Measurements from ENCODE around the gene SLC29A3. TPM values are rescaled to one million over a fixed set of nuclear protein-coding genes. Genes with fewer than 3 reads are reported as not detected.

SLC29A3 gene
- total RNA-seq, 1 experiment from 2014 or later, result 5.9 TPM

DNA sequence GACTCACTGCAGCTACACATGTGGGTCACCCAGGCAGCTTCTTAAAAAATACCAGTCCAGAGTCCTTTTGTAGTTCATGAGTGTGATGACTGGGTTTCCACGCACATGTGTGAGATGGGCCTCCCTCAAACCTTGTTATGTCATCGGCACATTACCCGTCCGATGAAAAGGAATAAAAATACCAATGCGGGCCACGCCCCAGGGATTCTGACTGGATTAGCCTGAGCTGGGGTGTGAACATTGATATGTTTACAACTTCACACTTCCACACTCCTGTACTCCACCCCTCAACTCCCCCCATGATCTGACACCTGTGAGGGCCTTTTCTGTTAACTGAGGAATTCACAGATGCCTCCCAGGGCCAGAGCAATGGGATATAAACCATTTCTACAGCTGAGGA is 6.2 kb downstream of the SLC29A3 start:
- H3K79me2 ChIP-seq (ENCODE audit: insufficient read depth, low read length), result no peaks in the 10 kb centered on the region
- no peak overlapping the region for H3K27ac ChIP-seq (ENCODE audit: low read depth, low read length)
- no peak overlapping the region for H2AFZ ChIP-seq (ENCODE audit: low read depth, low read length, poor library complexity, severe bottlenecking)
- TF ChIP-seq ZNF274 (IDR thresholded peaks at IDR 0.05; ENCODE audit: low read depth, low read length) (no peak), RAD21 (IDR thresholded peaks at IDR 0.05; ENCODE audit: low read depth) (no peak), ELF1 (IDR thresholded peaks at IDR 0.05; ENCODE audit: borderline replicate concordance, low read depth) (no peak), ZFX (IDR thresholded peaks at IDR 0.05) (no peak), EGR1 (IDR thresholded peaks at IDR 0.05; ENCODE audit: low read depth) (no peak), CEBPB (IDR thresholded peaks at IDR 0.05; ENCODE audit: low read depth) (no peak), SP1 (IDR thresholded peaks at IDR 0.05; ENCODE audit: low read depth) (no peak)
- TF ChIP-seq, protein P1, sequence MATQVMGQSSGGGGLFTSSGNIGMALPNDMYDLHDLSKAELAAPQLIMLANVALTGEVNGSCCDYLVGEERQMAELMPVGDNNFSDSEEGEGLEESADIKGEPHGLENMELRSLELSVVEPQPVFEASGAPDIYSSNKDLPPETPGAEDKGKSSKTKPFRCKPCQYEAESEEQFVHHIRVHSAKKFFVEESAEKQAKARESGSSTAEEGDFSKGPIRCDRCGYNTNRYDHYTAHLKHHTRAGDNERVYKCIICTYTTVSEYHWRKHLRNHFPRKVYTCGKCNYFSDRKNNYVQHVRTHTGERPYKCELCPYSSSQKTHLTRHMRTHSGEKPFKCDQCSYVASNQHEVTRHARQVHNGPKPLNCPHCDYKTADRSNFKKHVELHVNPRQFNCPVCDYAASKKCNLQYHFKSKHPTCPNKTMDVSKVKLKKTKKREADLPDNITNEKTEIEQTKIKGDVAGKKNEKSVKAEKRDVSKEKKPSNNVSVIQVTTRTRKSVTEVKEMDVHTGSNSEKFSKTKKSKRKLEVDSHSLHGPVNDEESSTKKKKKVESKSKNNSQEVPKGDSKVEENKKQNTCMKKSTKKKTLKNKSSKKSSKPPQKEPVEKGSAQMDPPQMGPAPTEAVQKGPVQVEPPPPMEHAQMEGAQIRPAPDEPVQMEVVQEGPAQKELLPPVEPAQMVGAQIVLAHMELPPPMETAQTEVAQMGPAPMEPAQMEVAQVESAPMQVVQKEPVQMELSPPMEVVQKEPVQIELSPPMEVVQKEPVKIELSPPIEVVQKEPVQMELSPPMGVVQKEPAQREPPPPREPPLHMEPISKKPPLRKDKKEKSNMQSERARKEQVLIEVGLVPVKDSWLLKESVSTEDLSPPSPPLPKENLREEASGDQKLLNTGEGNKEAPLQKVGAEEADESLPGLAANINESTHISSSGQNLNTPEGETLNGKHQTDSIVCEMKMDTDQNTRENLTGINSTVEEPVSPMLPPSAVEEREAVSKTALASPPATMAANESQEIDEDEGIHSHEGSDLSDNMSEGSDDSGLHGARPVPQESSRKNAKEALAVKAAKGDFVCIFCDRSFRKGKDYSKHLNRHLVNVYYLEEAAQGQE (IDR thresholded peaks at IDR 0.05; ENCODE audit: low read depth), result no peak
- TF ChIP-seq, protein P2, sequence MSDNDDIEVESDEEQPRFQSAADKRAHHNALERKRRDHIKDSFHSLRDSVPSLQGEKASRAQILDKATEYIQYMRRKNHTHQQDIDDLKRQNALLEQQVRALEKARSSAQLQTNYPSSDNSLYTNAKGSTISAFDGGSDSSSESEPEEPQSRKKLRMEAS (IDR thresholded peaks at IDR 0.05), result no peak
- H4K20me1 ChIP-seq (ENCODE audit: insufficient read depth), result no peaks in the 10 kb centered on the region
- no TSS peak for BruUV-seq (replicated peaks)
- H3K36me3 ChIP-seq (ENCODE audit: control insufficient read depth in 1 of 2, insufficient read depth in 2 of 2, low read length in 2 of 2), result no peaks in the 10 kb centered on the region
- no peak overlapping the region for H3K4me3 ChIP-seq (replicated peaks in 1 of 2; ENCODE audit: low read depth in 1 of 2, low read length in 2 of 2)
- CTCF ChIA-PET, result no interaction called here
- no peak for ATAC-seq
- RAD21 ChIA-PET (ENCODE audit: low non-redundant PET in 1 of 2, low total read pairs in 2 of 2, uncharacterized antibody in 2 of 2, unreplicated experiment in 2 of 2), result no interaction called here
- intact Hi-C loops (cut with micrococcal nuclease), result no loop called here
- peaks cover 0 to 2% of the 10 kb centered on the region in 2 experiments; a peak in 3 of 4 replicates for H3K4me1 ChIP-seq (ENCODE audit: control insufficient read depth in 1 of 2, insufficient read depth in 2 of 2, low read length in 2 of 2)
- no peak overlapping the region for H3K4me2 ChIP-seq (ENCODE audit: low read length)
- DNase-seq (ENCODE audit: low read depth, low spot score), result no peak
- H3K9me2 ChIP-seq (ENCODE audit: insufficient read depth), result no peaks in the 10 kb centered on the region
- H3K9ac ChIP-seq (ENCODE audit: low read length), result no peak overlapping the region
- H3K27me3 ChIP-seq (ENCODE audit: insufficient read depth, low read length), result no peaks in the 10 kb centered on the region
- H3K9me3 ChIP-seq (ENCODE audit: control insufficient read depth in 1 of 2, insufficient read depth in 1 of 2, low read depth in 1 of 2, low read length in 2 of 2), result no peaks in the 10 kb centered on the region
- POLR2A ChIA-PET, result no interaction called here
